Mesenchymal stem cell (in vitro differentiated cells and primary cell): Measurements from ENCODE around the gene NMB.

ENCODE experiments used
- DNase-seq: peaks from one replicate; pipeline ENCODE4 v3.0.0-alpha.2; 2013
- H2AFZ ChIP-seq: one replicate; pipeline ENCODE4 v1.6.1; 2013; ENCODE audit warnings: low read depth, mild to moderate bottlenecking, control low read depth, inconsistent platforms, low read length, moderate library complexity
- H2AK5ac ChIP-seq: 2 replicates; pipeline ENCODE4 v1.6.1; 2013; ENCODE audit warnings: low read length, moderate library complexity, mild to moderate bottlenecking, inconsistent platforms; ENCODE audit not compliant: severe bottlenecking
- H2BK120ac ChIP-seq: one replicate; pipeline ENCODE4 v1.6.1; 2013; ENCODE audit warnings: low read depth, mild to moderate bottlenecking, inconsistent platforms, low read length, moderate library complexity
- H2BK12ac ChIP-seq, 2 experiments: one replicate each; pipeline ENCODE4 v1.6.1; 2013; ENCODE audit warnings: inconsistent platforms in 2 of 2, low read length in 2 of 2, mild to moderate bottlenecking in 2 of 2, moderate library complexity in 2 of 2, control low read depth in 1 of 2
- H2BK15ac ChIP-seq: one replicate; pipeline ENCODE4 v1.6.1; 2013; ENCODE audit warnings: mild to moderate bottlenecking, low read depth, inconsistent platforms; ENCODE audit not compliant: poor library complexity, severe bottlenecking
- H2BK5ac ChIP-seq: 2 replicates; pipeline ENCODE4 v1.6.1; 2013; ENCODE audit warnings: low read depth, mild to moderate bottlenecking, low read length, control low read depth, inconsistent platforms; ENCODE audit not compliant: poor library complexity, severe bottlenecking
- H3K14ac ChIP-seq, 2 experiments: one replicate each; pipeline ENCODE4 v1.6.1; 2013; ENCODE audit warnings: inconsistent platforms in 2 of 2, low read length in 2 of 2, control low read depth in 1 of 2, mild to moderate bottlenecking in 1 of 2, moderate library complexity in 1 of 2
- H3K18ac ChIP-seq, 2 experiments: one replicate each; pipeline ENCODE4 v1.6.1; 2013; ENCODE audit warnings: inconsistent platforms in 2 of 2, low read length in 2 of 2, control low read depth in 1 of 2, low read depth in 1 of 2, mild to moderate bottlenecking in 1 of 2
- H3K23ac ChIP-seq, 2 experiments: one replicate each; pipeline ENCODE4 v1.6.1; 2013; ENCODE audit warnings: inconsistent platforms in 2 of 2, low read length in 2 of 2, mild to moderate bottlenecking in 2 of 2, moderate library complexity in 2 of 2, control low read depth in 1 of 2
- H3K27ac ChIP-seq: 2 replicates; pipeline ENCODE4 v1.5.1; 2013; ENCODE audit warnings: mild to moderate bottlenecking, moderate library complexity, low read length, control low read depth, inconsistent platforms; ENCODE audit not compliant: poor library complexity, severe bottlenecking
- H3K27me3 ChIP-seq, 2 experiments: 2 replicates each; pipeline versions ENCODE4 v1.6.1 to v1.7.0; 2013; ENCODE audit warnings: low read length in 2 of 2, mild to moderate bottlenecking in 2 of 2, moderate library complexity in 2 of 2, control low read depth in 1 of 2, inconsistent platforms in 1 of 2; ENCODE audit not compliant: control insufficient read depth in 1 of 2, insufficient read depth in 1 of 2
- H3K36me3 ChIP-seq, 2 experiments: 2 replicates each; pipeline versions ENCODE4 v1.6.1 to v1.7.0; 2013; ENCODE audit warnings: low read length in 2 of 2, control low read depth in 1 of 2, inconsistent platforms in 1 of 2, low read depth in 1 of 2, mild to moderate bottlenecking in 1 of 2; ENCODE audit not compliant: insufficient read depth in 2 of 2, control insufficient read depth in 1 of 2
- H3K4ac ChIP-seq, 2 experiments: one replicate each; pipeline ENCODE4 v1.6.1; 2013; ENCODE audit warnings: inconsistent platforms in 2 of 2, low read length in 2 of 2, mild to moderate bottlenecking in 2 of 2, moderate library complexity in 2 of 2, control low read depth in 1 of 2, low read depth in 1 of 2
- H3K4me1 ChIP-seq: 2 replicates; pipeline ENCODE4 v1.6.1; 2013; ENCODE audit warnings: low read depth, low read length, control low read depth; ENCODE audit not compliant: control insufficient read depth, insufficient read depth
- H3K4me2 ChIP-seq: 2 replicates; pipeline ENCODE4 v1.6.1; 2013; ENCODE audit warnings: low read length, mild to moderate bottlenecking, inconsistent platforms; ENCODE audit not compliant: poor library complexity, severe bottlenecking
- H3K4me3 ChIP-seq, 2 experiments: 2 replicates each; pipeline versions ENCODE4 v1.5.1 to v1.7.0; 2013; ENCODE audit warnings: low read length in 2 of 2, mild to moderate bottlenecking in 2 of 2, control low read depth in 1 of 2, low read depth in 1 of 2; ENCODE audit not compliant: insufficient read depth in 1 of 2
- H3K79me1 ChIP-seq: replicated peaks from 2 replicates; pipeline ENCODE4 v1.6.1; 2013; ENCODE audit warnings: mild to moderate bottlenecking, control low read depth, low read length, inconsistent platforms; ENCODE audit not compliant: poor library complexity, severe bottlenecking
- H3K9ac ChIP-seq: 2 replicates; pipeline ENCODE4 v1.7.0; 2013; ENCODE audit warnings: mild to moderate bottlenecking, low read length, moderate library complexity
- H3K9me3 ChIP-seq: 2 replicates; pipeline ENCODE4 v1.7.0; 2013; ENCODE audit warnings: mild to moderate bottlenecking, low read length; ENCODE audit not compliant: control insufficient read depth
- H4K8ac ChIP-seq: one replicate; pipeline ENCODE4 v1.6.1; 2013; ENCODE audit warnings: inconsistent platforms, mild to moderate bottlenecking, low read length, moderate library complexity
- H4K91ac ChIP-seq: one replicate; pipeline ENCODE4 v1.6.1; 2013; ENCODE audit warnings: mild to moderate bottlenecking, low read length, inconsistent platforms
- WGBS: methylation state at CpG from one replicate; pipeline ENCODE4 v1.1.7; 2013; ENCODE audit warnings: mixed read lengths; 5-methylcytosine and 5-hydroxymethylcytosine counted together

Gene NMB

GRCh38 chr15:84661001-84661400 lies 3.0 kb upstream of the NMB start:
- Histone ChIP-seq H2AFZ (no peak overlapping the region), H2AK5ac (no peak overlapping the region), H2BK15ac (no peak overlapping the region), H4K8ac (no peak overlapping the region), H2BK12ac (no peak overlapping the region), H3K23ac (no peak overlapping the region), H3K4me2 (no peak overlapping the region), H4K91ac (no peak overlapping the region), H3K4me1 (peaks cover 12% of the 10 kb centered on the region), H3K27me3 (no peaks in the 10 kb centered on the region), H3K4me3 (no peak overlapping the region), H3K14ac (no peak overlapping the region), H3K18ac (no peak overlapping the region), H3K27ac (no peak overlapping the region), H2BK120ac (no peak overlapping the region), H3K36me3 (peaks cover 9 to 35% of the 10 kb centered on the region in 2 experiments), H3K9ac (no peak overlapping the region), H2BK5ac (no peak overlapping the region), H3K9me3 (no peaks in the 10 kb centered on the region), H3K4ac (no peak overlapping the region), H3K79me1 (peaks cover 12% of the 10 kb centered on the region)
- 96% methylated on average over 9 of the region's 10 CpGs for whole genome bisulfite sequencing
- DNase-seq = no peak

- Histone ChIP-seq H2AK5ac (no peak overlapping the region), H2BK15ac (no peak overlapping the region), H2BK12ac (no peak overlapping the region), H3K4ac (no peak overlapping the region), H4K91ac (no peak overlapping the region), H3K79me1 (peaks cover 9% of the 10 kb centered on the region), H3K9ac (no peak overlapping the region), H3K4me3 (no peak overlapping the region), H3K4me1 (peaks cover 12% of the 10 kb centered on the region), H2BK5ac (no peak overlapping the region), H3K27ac (no peak overlapping the region), H3K9me3 (no peaks in the 10 kb centered on the region), H4K8ac (no peak overlapping the region), H3K27me3 (no peaks in the 10 kb centered on the region), H3K4me2 (no peak overlapping the region), H3K36me3 (peaks cover 8 to 26% of the 10 kb centered on the region in 2 experiments), H2AFZ (no peak overlapping the region), H3K14ac (no peak overlapping the region), H3K18ac (no peak overlapping the region), H2BK120ac (no peak overlapping the region), H3K23ac (no peak overlapping the region)
- WGBS = 76% methylated on average over 4 of the region's 4 CpGs
- no peak for DNase-seq
These were observed 2.1 kb upstream of the NMB start for GRCh38 chr15:84659904-84660781.

DNA sequence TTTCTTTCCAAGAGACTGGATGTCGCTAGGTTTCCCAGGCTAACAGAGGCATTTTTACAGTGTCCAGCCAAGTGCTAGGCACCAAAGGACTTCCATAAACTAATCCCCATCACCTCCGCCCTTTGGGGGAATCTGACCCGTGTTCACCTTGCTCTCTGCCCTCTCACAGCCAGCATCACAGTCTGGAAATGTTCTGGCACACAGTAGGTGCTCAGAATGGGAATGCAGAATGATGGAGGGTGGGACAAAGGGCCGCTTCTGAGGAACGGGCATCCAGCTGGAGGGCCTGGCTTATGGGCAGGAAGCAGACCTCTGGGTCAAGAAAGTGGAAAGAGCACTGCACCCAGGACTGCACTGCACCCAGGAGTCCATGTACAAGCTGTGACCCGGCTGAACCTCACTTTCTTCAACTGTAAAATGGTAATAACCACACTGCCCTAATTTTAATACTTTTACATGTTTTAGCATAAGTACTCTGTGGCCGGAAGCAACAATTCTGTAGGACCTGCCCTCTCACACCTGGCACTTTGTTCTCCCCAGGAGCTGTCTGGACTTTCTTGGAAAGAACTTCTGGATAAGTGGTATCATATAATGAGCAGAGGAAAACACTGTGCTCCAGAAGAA lies 901 bp upstream of the NMB start:
- H4K8ac ChIP-seq = peak overlapping the region; percentile 41

DNA sequence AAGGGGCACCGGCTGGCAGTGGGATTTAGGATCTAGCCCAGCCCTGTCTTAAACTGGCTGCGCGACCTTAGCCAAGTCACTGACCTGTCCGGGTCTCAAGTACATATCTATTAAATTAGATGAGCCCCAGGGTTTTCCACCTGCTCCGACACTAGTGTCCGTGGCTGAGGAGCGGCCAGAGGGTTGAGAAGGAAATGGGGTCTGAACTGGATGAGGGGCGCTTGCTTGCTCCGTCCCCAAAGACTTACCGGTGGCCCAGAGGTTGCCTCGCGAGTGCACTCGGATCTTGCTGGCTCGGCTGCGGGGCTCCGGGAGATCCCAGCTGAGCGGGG lies 285 bp downstream of the NMB start:
- peak; percentile 7 for DNase-seq
- Histone ChIP-seq H3K9ac (peak overlapping the region; percentile 85), H3K27ac (no peak overlapping the region), H2AFZ (peak overlapping the region; percentile 44), H2BK12ac (peak overlapping the region in 1 of 2 experiments; percentile 19), H3K79me1 (peaks cover 7% of the 10 kb centered on the region), H3K18ac (peak overlapping the region; percentile 6 to 72), H3K27me3 (no peaks in the 10 kb centered on the region), H3K4me3 (peak overlapping the region; percentile 58 to 78), H4K91ac (no peak overlapping the region), H4K8ac (peak overlapping the region; percentile 10), H2BK120ac (no peak overlapping the region), H3K14ac (peak overlapping the region in 1 of 2 experiments; percentile 66), H3K4me2 (peak overlapping the region; percentile 88), H3K9me3 (no peaks in the 10 kb centered on the region), H2BK5ac (no peak overlapping the region), H3K4me1 (peaks cover 22% of the 10 kb centered on the region), H2BK15ac (no peak overlapping the region), H3K23ac (peak overlapping the region in 1 of 2 experiments; percentile 60), H3K4ac (peak overlapping the region in 1 of 2 experiments; percentile 48), H2AK5ac (no peak overlapping the region), H3K36me3 (peaks cover 8 to 15% of the 10 kb centered on the region in 2 experiments)
- WGBS = 21% methylated on average over 16 of the region's 17 CpGs

More for the DNA sequence above, 901 bp upstream of the NMB start:
- Histone ChIP-seq H3K36me3 (peaks cover 6 to 14% of the 10 kb centered on the region in 2 experiments), H3K23ac (peak overlapping the region in 1 of 2 experiments; percentile 61), H2BK5ac (no peak overlapping the region), H3K4ac (peak overlapping the region in 1 of 2 experiments; percentile 28), H3K4me3 (peak overlapping the region in 1 of 2 experiments; percentile 78), H2BK15ac (no peak overlapping the region), H3K9me3 (no peaks in the 10 kb centered on the region), H2BK120ac (no peak overlapping the region), H3K9ac (peak overlapping the region; percentile 85), H3K27ac (peak overlapping the region; percentile 5), H3K27me3 (no peaks in the 10 kb centered on the region), H3K79me1 (peaks cover 6% of the 10 kb centered on the region), H2AK5ac (no peak overlapping the region), H2AFZ (no peak overlapping the region), H2BK12ac (peak overlapping the region in 1 of 2 experiments; percentile 43), H3K4me1 (peaks cover 14% of the 10 kb centered on the region), H3K14ac (no peak overlapping the region), H4K91ac (no peak overlapping the region), H3K18ac (no peak overlapping the region), H3K4me2 (peak overlapping the region; percentile 88)
- DNase-seq = no peak
- 63% methylated on average over 7 of the region's 7 CpGs for WGBS
